ENCODE measurements around the gene RIN3. TPM values are rescaled to one million over a fixed set of nuclear protein-coding genes. Genes with fewer than 3 reads are reported as not detected.
A peak's percentile ranks its signal among the peaks of the same experiment; 100 is the strongest.

RIN3 gene
- total RNA-seq, 4 donors from 2014 or later = 4.7 to 7.9 (median 6.6) TPM

- 90% methylated on average over 9 of the region's 9 CpGs for WGBS, 2 donors
- Histone ChIP-seq H3K36me3 (no peaks in the 10 kb centered on the region), H3K9me3 (no peaks in the 10 kb centered on the region), H3K27ac (no peak overlapping the region), H3K4me1 (peaks cover 8 to 10% of the 10 kb centered on the region in 2 donors), H3K27me3 (no peaks in the 10 kb centered on the region), H3K4me3 (replicated peaks in 1 of 3) (no peak overlapping the region)
- DNase-seq = no peak
- intact Hi-C loops (cut with DNase I) = no loop called here
- TF ChIP-seq CTCF (IDR thresholded peaks at IDR 0.05) = no peak
- TF ChIP-seq POLR2A (IDR thresholded peaks at IDR 0.05) = no peak
These were observed 133.6 kb downstream of the RIN3 start for GRCh38 chr14:92646952-92647796.

GRCh38 chr14:92647797-92648279 lies 134.3 kb downstream of the RIN3 start:
- WGBS, 2 donors = 90% methylated on average over 4 of the region's 4 CpGs
- no peak overlapping the region for H3K4me3 ChIP-seq (replicated peaks in 1 of 3)
- intact Hi-C loops (cut with DNase I) = no loop called here
- H3K27me3 ChIP-seq = no peaks in the 10 kb centered on the region
- no peak overlapping the region for H3K27ac ChIP-seq
- DNase-seq = no peak
- peaks cover 8 to 10% of the 10 kb centered on the region in 2 donors for H3K4me1 ChIP-seq
- H3K9me3 ChIP-seq = no peaks in the 10 kb centered on the region
- no peak for TF ChIP-seq CTCF (IDR thresholded peaks at IDR 0.05)
- no peak for TF ChIP-seq POLR2A (IDR thresholded peaks at IDR 0.05)
- H3K36me3 ChIP-seq = no peaks in the 10 kb centered on the region

- DNase-seq = no peak
- Histone ChIP-seq H3K4me1 (peaks cover 8 to 10% of the 10 kb centered on the region in 2 donors), H3K27ac (no peak overlapping the region), H3K27me3 (no peaks in the 10 kb centered on the region), H3K36me3 (no peaks in the 10 kb centered on the region), H3K9me3 (no peaks in the 10 kb centered on the region), H3K4me3 (replicated peaks in 1 of 3) (no peak overlapping the region)
- WGBS, 2 donors = 88 to 90% methylated on average over 6 to 7 of the region's 7 CpGs
- intact Hi-C loops (cut with DNase I) = no loop called here
- no peak for TF ChIP-seq POLR2A (IDR thresholded peaks at IDR 0.05)
- no peak for TF ChIP-seq CTCF (IDR thresholded peaks at IDR 0.05)
These were observed 135.5 kb downstream of the RIN3 start for GRCh38 chr14:92649066-92649465.

GRCh38 chr14:92649934-92650545 lies 136.5 kb downstream of the RIN3 start:
- DNase-seq = peak; percentile 82 to 88
- H3K4me3 ChIP-seq (replicated peaks in 1 of 3) = no peak overlapping the region
- no peaks in the 10 kb centered on the region for H3K36me3 ChIP-seq
- intact Hi-C loops (cut with DNase I) = no loop called here
- H3K27ac ChIP-seq = peak overlapping the region; percentile 37 to 61 (median 51)
- peaks cover 8 to 10% of the 10 kb centered on the region in 2 donors for H3K4me1 ChIP-seq
- H3K27me3 ChIP-seq = no peaks in the 10 kb centered on the region
- WGBS, 2 donors = 43 to 69% methylated on average over 9 to 17 of the region's 17 CpGs
- H3K9me3 ChIP-seq = no peaks in the 10 kb centered on the region
- no peak for TF ChIP-seq CTCF (IDR thresholded peaks at IDR 0.05)
- TF ChIP-seq POLR2A (IDR thresholded peaks at IDR 0.05) = no peak
